H1 (cell line): ENCODE measurements around the gene ISG15. TPM values are rescaled to one million over a fixed set of nuclear protein-coding genes. Genes with fewer than 3 reads are reported as not detected.

Source experiments
- CTCF ChIA-PET: fragments of 300-600 bp; sonication (Branson Sonifier 250); formaldehyde crosslinking; loops from one replicate; lab custom pipeline; 2021; ENCODE audit not compliant: partially characterized antibody; lab: Charles Lee
- POLR2A ChIA-PET: fragments of 300-600 bp; sonication (Branson Sonifier 250); formaldehyde crosslinking; loops from one replicate; lab custom pipeline; 2021; ENCODE audit warnings: inconsistent platforms; ENCODE audit not compliant: partially characterized antibody; lab: Charles Lee
- DNase-seq, 2 experiments: peaks; one replicate each; pipeline versions ENCODE4 v3.0.0 to v3.0.0-alpha.2; 2010 to 2022; ENCODE audit warnings: low spot score in 2 of 2, low read depth in 1 of 2, mixed read lengths in 1 of 2
- FAIRE-seq: peaks from 2 replicates; lab custom pipeline; 2011; peaks lifted over from hg19 to GRCh38; lab: Jason Lieb, UNC
- H2AFZ ChIP-seq: 2 replicates; pipeline ENCODE4 v1.8.1; 2012; ENCODE audit warnings: low read length, inconsistent platforms
- H2AK5ac ChIP-seq: 2 replicates; pipeline ENCODE4 v1.6.1; 2013; ENCODE audit warnings: low read depth, low read length
- H2BK120ac ChIP-seq: replicated peaks from 2 replicates; pipeline ENCODE3; 2013; ENCODE audit warnings: low read depth, low read length, inconsistent platforms
- H2BK12ac ChIP-seq: 2 replicates; pipeline ENCODE4 v1.6.1; 2013; ENCODE audit warnings: low read depth, low read length
- H2BK15ac ChIP-seq: 2 replicates; pipeline ENCODE4 v1.6.1; 2013; ENCODE audit warnings: low read length
- H2BK20ac ChIP-seq: 2 replicates; pipeline ENCODE4 v1.6.1; 2013; ENCODE audit warnings: low read length
- H2BK5ac ChIP-seq: 2 replicates; pipeline ENCODE4 v1.6.1; 2013; ENCODE audit warnings: low read depth, low read length
- H3K14ac ChIP-seq: 2 replicates; pipeline ENCODE4 v1.6.1; 2013; ENCODE audit warnings: inconsistent platforms; ENCODE audit not compliant: insufficient read length
- H3K18ac ChIP-seq: 2 replicates; pipeline ENCODE4 v1.6.1; 2013; ENCODE audit warnings: low read length; ENCODE audit errors: extremely low read depth
- H3K23ac ChIP-seq: 2 replicates; pipeline ENCODE4 v1.6.1; 2013; ENCODE audit warnings: inconsistent platforms; ENCODE audit not compliant: insufficient read length
- H3K23me2 ChIP-seq: 2 replicates; pipeline ENCODE4 v1.6.1; 2013; ENCODE audit warnings: low read depth, low read length
- H3K27ac ChIP-seq: 2 replicates; pipeline ENCODE4 v1.6.1; 2011; ENCODE audit warnings: low read depth, low read length, inconsistent platforms
- H3K27me3 ChIP-seq, 4 experiments: replicated peaks in 1 of 4; 1 replicate in 1 of 4; 2 replicates in 3 of 4; pipeline versions ENCODE4 v1.6.1 to v1.8.1; 2011 to 2013; ENCODE audit warnings: low read length in 3 of 4, mild to moderate bottlenecking in 3 of 4, inconsistent platforms in 2 of 4, mixed read lengths in 2 of 4, moderate library complexity in 1 of 4; ENCODE audit not compliant: control insufficient read depth in 3 of 4, insufficient read depth in 3 of 4; ENCODE audit errors: extremely low read depth in 1 of 4
- H3K36me3 ChIP-seq, 4 experiments: 2 replicates each; pipeline versions ENCODE4 v1.6.1 to v1.8.1; 2011 to 2013; ENCODE audit warnings: mild to moderate bottlenecking in 4 of 4, low read length in 3 of 4, moderate library complexity in 2 of 4, control low read depth in 1 of 4, inconsistent platforms in 1 of 4; ENCODE audit not compliant: insufficient read depth in 4 of 4, control insufficient read depth in 2 of 4
- H3K4ac ChIP-seq: replicated peaks from 2 replicates; pipeline ENCODE3; 2013; ENCODE audit warnings: low read length, low read depth, mixed read lengths, inconsistent platforms; ENCODE audit not compliant: insufficient read length
- H3K4me1 ChIP-seq, 4 experiments: replicated peaks in 1 of 4; 1 replicate in 1 of 4; 2 replicates in 3 of 4; pipeline versions ENCODE4 v1.6.1 to v1.8.1; 2011 to 2013; ENCODE audit warnings: low read length in 3 of 4, inconsistent platforms in 2 of 4, mixed read lengths in 1 of 4; ENCODE audit not compliant: insufficient read depth in 4 of 4, control insufficient read depth in 3 of 4
- H3K4me2 ChIP-seq, 2 experiments: 2 replicates each; pipeline versions ENCODE4 v1.6.1 to v1.8.1; 2011 to 2013; ENCODE audit warnings: low read depth in 2 of 2, low read length in 2 of 2, control low read depth in 1 of 2, inconsistent platforms in 1 of 2, mild to moderate bottlenecking in 1 of 2; ENCODE audit not compliant: insufficient read depth in 1 of 2
- H3K4me3 ChIP-seq, 4 experiments: fragments of 200-600, 300-600 bp in 1 of 4; sonication (generic), shearing (Covaris generic), sonication (Bioruptor Twin) in 1 of 4; 2 replicates each; pipeline versions ENCODE4 v1.5.1 to v1.8.1; 2011 to 2016; ENCODE audit warnings: low read length in 4 of 4, low read depth in 3 of 4, control low read depth in 2 of 4, inconsistent platforms in 2 of 4, mild to moderate bottlenecking in 2 of 4, mixed read lengths in 1 of 4, moderate library complexity in 1 of 4; ENCODE audit not compliant: insufficient read depth in 2 of 4; ENCODE audit errors: extremely low read depth in 1 of 4
- H3K56ac ChIP-seq: replicated peaks from 2 replicates; pipeline ENCODE3; 2013; ENCODE audit warnings: low read depth, mild to moderate bottlenecking, mixed read lengths, low read length, inconsistent platforms; ENCODE audit not compliant: insufficient read length
- H3K79me1 ChIP-seq: 2 replicates; pipeline ENCODE4 v1.6.1; 2013; ENCODE audit warnings: low read depth, low read length, control low read depth
- H3K79me2 ChIP-seq, 2 experiments: 2 replicates each; pipeline versions ENCODE4 v1.6.1 to v1.8.1; 2012 to 2013; ENCODE audit warnings: low read length in 2 of 2, mild to moderate bottlenecking in 2 of 2, inconsistent platforms in 1 of 2; ENCODE audit not compliant: insufficient read depth in 2 of 2, control insufficient read depth in 1 of 2
- H3K9ac ChIP-seq, 4 experiments: replicated peaks in 1 of 4; 1 replicate in 1 of 4; 2 replicates in 3 of 4; pipeline versions ENCODE4 v1.6.1 to v1.8.1; 2011 to 2013; ENCODE audit warnings: low read depth in 3 of 4, low read length in 3 of 4, control low read depth in 2 of 4, mild to moderate bottlenecking in 2 of 4, moderate library complexity in 2 of 4, inconsistent platforms in 1 of 4; ENCODE audit errors: extremely low read depth in 1 of 4
- H3K9me3 ChIP-seq, 2 experiments: 2 replicates each; pipeline versions ENCODE4 v1.6.1 to v1.8.1; 2012 to 2013; ENCODE audit warnings: mild to moderate bottlenecking in 2 of 2, moderate library complexity in 2 of 2, control low read depth in 1 of 2, inconsistent platforms in 1 of 2, low read depth in 1 of 2, low read length in 1 of 2, mixed read lengths in 1 of 2; ENCODE audit not compliant: insufficient read depth in 2 of 2
- H4K20me1 ChIP-seq, 2 experiments: replicated peaks in 1 of 2; 2 replicates each; pipeline versions ENCODE3 to v1.8.1; 2011 to 2013; ENCODE audit warnings: inconsistent platforms in 2 of 2, low read length in 2 of 2, mild to moderate bottlenecking in 1 of 2; ENCODE audit not compliant: insufficient read depth in 2 of 2, control insufficient read depth in 1 of 2
- H4K5ac ChIP-seq: 2 replicates; pipeline ENCODE4 v1.6.1; 2013; ENCODE audit warnings: low read length, low read depth, mixed read lengths, inconsistent platforms; ENCODE audit not compliant: insufficient read length
- H4K8ac ChIP-seq: 2 replicates; pipeline ENCODE4 v1.8.0; 2013; ENCODE audit warnings: mild to moderate bottlenecking, moderate library complexity, low read length, inconsistent platforms; ENCODE audit not compliant: insufficient read depth; ENCODE audit errors: extremely low read depth
- H4K91ac ChIP-seq: replicated peaks from 2 replicates; pipeline ENCODE3; 2013; ENCODE audit warnings: low read length, mixed read lengths, inconsistent platforms; ENCODE audit not compliant: insufficient read length
- ASH2L ChIP-seq: fragments of 200-600, 300-600 bp; sonication (generic); IDR thresholded peaks from one replicate; pipeline ENCODE4 v1.7.1; 2017; ENCODE audit warnings: low read length
- KDM4A ChIP-seq: IDR thresholded peaks from one replicate; pipeline ENCODE4 v1.7.1; 2012; ENCODE audit warnings: low read depth, mild to moderate bottlenecking, moderate library complexity, low read length, inconsistent platforms; ENCODE audit not compliant: severe bottlenecking
- PHF8 ChIP-seq: fragments of 200-600 bp; sonication (generic); conservative IDR thresholded peaks from 2 replicates; pipeline ENCODE4 v1.7.1; 2012; ENCODE audit warnings: low read depth, mild to moderate bottlenecking, inconsistent platforms, low read length, moderate library complexity
- WGBS, 2 experiments: shearing (Covaris generic) in 1 of 2; methylation state at CpG; one replicate each; pipeline versions ENCODE4 v1.1.6 to v1.1.7; 2013 to 2015; ENCODE audit warnings: low lambda C conversion rate in 2 of 2, mixed read lengths in 2 of 2, inconsistent platforms in 1 of 2, low coverage in 1 of 2, missing lambda C conversion rate in 1 of 2; ENCODE audit not compliant: insufficient replicate concordance in 2 of 2, insufficient coverage in 1 of 2, insufficient read length in 1 of 2; ENCODE audit errors: extremely low coverage in 1 of 2, missing lambda C conversion rate in 1 of 2; 5-methylcytosine and 5-hydroxymethylcytosine counted together
- polyA plus RNA-seq, 7 experiments: library from polyadenylated mRNA; depleted of rRNA in 3 of 7; stranded (reverse) in 5 of 7; unstranded in 2 of 7; fragments of >200 nt in 5 of 7; fragments of 200-250 nt in 2 of 7; gene quantifications; 1 replicate in 5 of 7; 2 replicates in 1 of 7; 4 replicates in 1 of 7; pipeline versions ENCODE4 v1.2.1 to v1.2.3, GENCODE V29; 2011 to 2013; ENCODE audit warnings: missing spikeins in 2 of 7, mixed read lengths in 2 of 7
- total RNA-seq: library from RNA; stranded (reverse); fragmentation: NEBNext Ultra II Directional; extraction: Animal tissue kit (Norgen Biotek cat#: 25700); gene quantifications from 2 replicates; pipeline ENCODE4 v1.2.1, GENCODE V29; 2021

Gene ISG15
- total and polyA plus RNA-seq, 2 of the 8 experiments (the other 6 are each of a cell fraction or from before 2014, with no cell fraction given) = 29.3 to 121 TPM

DNA sequence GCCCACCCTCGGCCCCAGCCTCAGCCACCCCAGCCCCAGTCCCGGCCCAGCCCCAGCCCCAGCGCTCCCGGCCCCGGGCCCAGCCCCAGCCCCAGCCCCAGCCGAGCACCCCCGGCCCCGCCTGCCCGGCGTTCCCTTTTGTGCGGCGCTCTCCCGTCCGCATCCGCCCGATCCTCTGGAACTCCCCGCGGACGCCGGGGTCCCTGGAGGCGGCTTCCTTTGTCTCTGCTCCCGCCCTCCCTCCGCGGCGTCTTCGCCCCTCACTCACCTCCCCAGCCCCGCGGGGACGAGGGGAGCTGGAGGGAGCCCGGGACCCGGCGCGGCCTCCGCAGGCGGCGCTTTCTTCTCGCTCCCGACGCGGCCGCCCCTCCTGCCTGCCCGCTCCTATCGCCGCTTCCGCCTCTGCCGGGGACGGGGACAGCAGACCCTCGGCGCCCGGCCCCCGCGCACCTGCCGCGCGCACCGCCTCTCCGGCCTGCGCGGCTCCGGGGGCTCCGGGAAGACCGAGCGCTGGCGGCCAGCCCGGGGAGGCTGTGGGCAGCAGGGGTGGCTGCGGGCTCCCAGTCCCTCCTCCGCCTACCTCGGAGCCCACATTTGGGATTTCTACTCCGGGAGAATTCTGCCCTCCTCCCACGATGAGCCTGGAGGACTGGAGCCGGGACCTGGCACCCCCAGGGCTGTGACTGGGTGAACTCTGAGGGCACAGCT, 20.6 kb downstream of the ISG15 start:
- ChIA-PET POLR2A (interaction anchor here (0.7 to 10.9 kb wide), 15 partner anchors 10 to 147 kb away, joined by 3 to 245 read pairs (median 4); partner anchors contain the start of genes AGRN, HES4 and ISG15), CTCF (interaction anchor here (0.5 to 4.5 kb wide), 10 partner anchors 10 to 246 kb away, joined by 3 to 60 read pairs (median 4); partner anchors contain the start of genes ISG15 and PERM1)
- 2% methylated on average over 22 of the region's 71 CpGs; no CpG with 5 or more reads in 1 of the 2 experiments for whole genome bisulfite sequencing, 2 experiments
- Histone ChIP-seq H2BK120ac (no peak overlapping the region), H4K91ac (no peak overlapping the region), H3K4me3 (peak overlapping the region; percentile 36 to 67 (median 38)), H3K23ac (no peak overlapping the region), H2BK20ac (no peak overlapping the region), H2AK5ac (no peak overlapping the region), H2BK12ac (no peak overlapping the region), H3K79me2 (no peaks in the 10 kb centered on the region), H3K79me1 (peaks cover 4% of the 10 kb centered on the region), H2AFZ (no peak overlapping the region), H3K56ac (no peak overlapping the region), H4K5ac (no peak overlapping the region), H3K27me3 (peaks cover 0 to 25% (median 20%) of the 10 kb centered on the region in 4 experiments; a peak in 5 of 7 replicates), H3K9ac (peak overlapping the region in 2 of 4 experiments; percentile 22 to 67; a peak in 3 of 7 replicates), H3K4me2 (peak overlapping the region; percentile 49 to 88; a peak in 3 of 4 replicates), H3K23me2 (peaks cover 8% of the 10 kb centered on the region), H3K4me1 (peaks cover 0 to 23% (median 11%) of the 10 kb centered on the region in 4 experiments; a peak in 6 of 7 replicates), H4K8ac (peak overlapping the region; percentile 25; the same call in 1 of the 2 replicates), H3K36me3 (peaks cover 0 to 7% (median 0%) of the 10 kb centered on the region in 4 experiments; a peak in 2 of 8 replicates), H3K27ac (no peak overlapping the region), H2BK15ac (no peak overlapping the region), H3K14ac (no peak overlapping the region), H4K20me1 (peaks cover 38 to 55% of the 10 kb centered on the region in 2 experiments), H2BK5ac (no peak overlapping the region), H3K18ac (no peak overlapping the region; the same call in 1 of the 2 replicates), H3K9me3 (no peaks in the 10 kb centered on the region), H3K4ac (no peak overlapping the region)
- no peak for TF ChIP-seq KDM4A
- 0 out of 2 replicates have a peak, but pooled peaks have one; percentile 9 for TF ChIP-seq PHF8
- TF ChIP-seq ASH2L = peak; percentile 30
- no peak for DNase-seq
- FAIRE-seq = no peak
